CD4-positive, alpha-beta T cell treated with Interleukin-1 beta for 1 hour (primary cell): ENCODE results near the gene NFKBIZ.
A peak's percentile ranks its signal among the peaks of the same experiment; 100 is the strongest.

ENCODE experiments used
- DNase-seq, 2 donors: peaks; one replicate each; pipeline ENCODE4 v3.0.0-alpha.2; 2020 to 2022

Gene NFKBIZ

GRCh38 chr3:101848754-101849713 is at the start of gene NFKBIZ:
TSS of gene NFKBIZ (plus strand) at chr3:101849514. CDS start at chr3:101849629, 115 bp downstream.
- peak; percentile 96 for DNase-seq

GRCh38 chr3:101801174-101801573 is 48.1 kb upstream of the NFKBIZ start:
- DNase-seq, result no peak

GRCh38 chr3:101802179-101802578 is 47.1 kb upstream of the NFKBIZ start:
- no peak for DNase-seq

GRCh38 chr3:101803173-101803782 is 46.0 kb upstream of the NFKBIZ start:
- DNase-seq, result peak; percentile 64 to 74

- DNase-seq, result no peak
Observed at GRCh38 chr3:101803939-101804338, 45.4 kb upstream of the NFKBIZ start.

GRCh38 chr3:101806491-101806890 is 42.8 kb upstream of the NFKBIZ start:
- no peak for DNase-seq

- no peak for DNase-seq
Observed at GRCh38 chr3:101807888-101808287, 41.4 kb upstream of the NFKBIZ start.

GRCh38 chr3:101809178-101810021 is 39.9 kb upstream of the NFKBIZ start:
- DNase-seq, result peak; percentile 39 to 68

- DNase-seq, result peak in 1 of 2 donors; percentile 16
Observed at GRCh38 chr3:101810022-101810418, 39.3 kb upstream of the NFKBIZ start.

GRCh38 chr3:101811875-101812274 is 37.4 kb upstream of the NFKBIZ start:
- no peak for DNase-seq

- no peak for DNase-seq
Observed at GRCh38 chr3:101812895-101813294, 36.4 kb upstream of the NFKBIZ start.

GRCh38 chr3:101813817-101814440 is 35.4 kb upstream of the NFKBIZ start:
- DNase-seq, result peak in 1 of 2 donors; percentile 57

- DNase-seq, result peak in 1 of 2 donors; percentile 33
Observed at GRCh38 chr3:101814835-101815234, 34.5 kb upstream of the NFKBIZ start.

- no peak for DNase-seq
Observed at GRCh38 chr3:101816215-101817149, 32.8 kb upstream of the NFKBIZ start.

- DNase-seq, result no peak
Observed at GRCh38 chr3:101817992-101818391, 31.3 kb upstream of the NFKBIZ start.

GRCh38 chr3:101819649-101820206 is 29.6 kb upstream of the NFKBIZ start:
- DNase-seq, result no peak

- DNase-seq, result no peak
Observed at GRCh38 chr3:101821503-101821902, 27.8 kb upstream of the NFKBIZ start.

- no peak for DNase-seq
Observed at GRCh38 chr3:101823525-101823924, 25.8 kb upstream of the NFKBIZ start.

- no peak for DNase-seq
Observed at GRCh38 chr3:101824702-101825101, 24.6 kb upstream of the NFKBIZ start.

- DNase-seq, result no peak
Observed at GRCh38 chr3:101825904-101826445, 23.3 kb upstream of the NFKBIZ start.
